GM12873 (cell line): ENCODE results near the gene CAMKK1.

Source experiments
- CTCF ChIP-seq: IDR thresholded peaks from 2 replicates; pipeline ENCODE4 v1.5.1; 2012; ENCODE audit warnings: low read depth, mild to moderate bottlenecking, moderate library complexity, low read length, control low read depth; ENCODE audit not compliant: insufficient read depth; ENCODE audit errors: missing control alignments

CAMKK1 gene

DNA sequence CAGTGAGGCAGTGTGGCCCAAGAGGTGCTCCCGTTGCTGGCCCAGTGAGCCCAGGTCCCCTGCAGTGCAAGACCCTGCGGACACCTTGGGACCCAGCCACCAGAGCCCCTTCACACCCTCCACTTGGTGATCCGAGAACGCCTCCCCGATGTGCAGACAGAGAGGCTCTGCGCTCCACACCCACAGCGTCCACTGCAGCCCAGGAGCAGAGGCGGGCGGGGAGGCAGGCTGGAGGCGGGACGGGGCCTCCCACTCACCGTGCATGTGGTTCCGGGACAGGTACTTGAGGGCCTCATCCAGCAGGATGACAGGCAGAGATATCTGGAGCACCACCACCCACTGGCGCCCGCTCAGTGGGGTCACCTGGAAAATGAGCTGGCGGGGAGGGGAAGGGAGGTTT is 35.6 kb upstream of the CAMKK1 start:
- TF ChIP-seq CTCF = no peak

DNA sequence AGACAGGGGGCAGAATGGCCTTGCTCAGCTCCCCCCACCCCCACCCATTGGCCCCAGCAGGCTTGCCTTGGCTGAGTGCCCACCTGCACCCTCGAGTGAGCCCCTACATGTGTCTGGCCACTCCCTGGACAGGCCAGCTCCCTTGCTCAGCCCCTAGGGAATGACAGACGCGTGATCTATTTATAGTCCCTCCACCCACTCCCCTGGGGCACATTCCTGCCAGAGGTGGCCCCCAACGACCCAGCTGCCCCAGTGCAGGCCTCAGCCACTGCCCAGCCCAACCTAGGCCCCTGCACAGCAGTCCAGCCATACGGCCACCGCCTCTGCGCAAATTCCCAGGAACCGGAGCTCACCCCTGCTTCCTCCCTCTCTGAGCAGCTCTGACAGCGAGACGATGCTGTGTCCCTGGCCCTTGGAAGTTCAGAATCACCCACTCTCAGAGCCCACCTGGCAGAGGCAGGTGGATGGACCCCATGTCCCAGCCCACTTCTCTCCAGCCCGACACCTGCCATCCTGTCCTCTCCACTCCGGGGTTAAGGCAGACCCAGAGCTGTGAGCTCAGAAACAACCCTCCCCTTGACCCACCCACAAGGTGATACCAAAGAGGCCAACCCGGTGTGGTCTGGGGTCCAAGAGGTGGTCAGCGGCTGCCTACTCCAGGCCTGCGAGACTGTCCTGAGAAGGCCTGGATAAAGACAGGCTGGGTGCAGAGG is 34.9 kb upstream of the CAMKK1 start:
- TF ChIP-seq CTCF = no peak

DNA sequence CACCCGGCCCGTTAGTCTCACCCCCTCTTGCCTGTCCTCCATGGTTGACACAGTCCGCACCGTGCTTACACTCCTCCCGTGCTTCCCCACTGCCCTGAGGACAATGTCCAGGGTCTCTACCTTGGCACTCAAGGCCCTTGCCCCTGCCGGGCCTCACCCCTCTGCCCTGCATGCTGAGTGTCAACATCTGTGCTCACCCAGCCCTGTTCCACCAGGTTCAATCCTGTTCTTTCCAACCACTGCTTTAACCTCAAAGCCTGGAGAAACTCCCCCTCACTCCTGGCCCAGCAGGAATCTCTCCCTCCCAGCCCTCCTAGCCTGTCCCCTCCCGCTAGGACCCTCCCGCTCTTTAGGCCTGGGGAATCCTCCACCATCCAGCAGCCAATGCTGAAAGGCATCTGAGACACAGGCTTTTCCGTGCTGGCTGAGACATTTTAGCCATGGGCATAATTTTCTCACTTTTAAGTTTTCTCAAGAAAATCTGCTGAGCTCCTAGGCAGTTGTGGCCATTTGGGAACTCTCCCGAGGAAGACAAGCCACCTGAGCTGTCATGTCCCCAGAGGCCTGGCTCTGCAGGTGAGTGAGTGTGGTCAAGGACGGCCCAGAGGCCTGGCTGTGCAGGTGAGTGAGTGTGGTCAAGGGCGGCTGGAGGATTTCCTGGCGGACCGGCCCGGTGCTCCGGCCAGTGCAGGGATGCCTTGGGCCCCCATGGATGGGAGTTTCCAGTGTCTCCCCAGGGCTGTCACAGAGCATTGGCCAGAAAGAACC is 34.2 kb upstream of the CAMKK1 start:
- no peak for TF ChIP-seq CTCF

DNA sequence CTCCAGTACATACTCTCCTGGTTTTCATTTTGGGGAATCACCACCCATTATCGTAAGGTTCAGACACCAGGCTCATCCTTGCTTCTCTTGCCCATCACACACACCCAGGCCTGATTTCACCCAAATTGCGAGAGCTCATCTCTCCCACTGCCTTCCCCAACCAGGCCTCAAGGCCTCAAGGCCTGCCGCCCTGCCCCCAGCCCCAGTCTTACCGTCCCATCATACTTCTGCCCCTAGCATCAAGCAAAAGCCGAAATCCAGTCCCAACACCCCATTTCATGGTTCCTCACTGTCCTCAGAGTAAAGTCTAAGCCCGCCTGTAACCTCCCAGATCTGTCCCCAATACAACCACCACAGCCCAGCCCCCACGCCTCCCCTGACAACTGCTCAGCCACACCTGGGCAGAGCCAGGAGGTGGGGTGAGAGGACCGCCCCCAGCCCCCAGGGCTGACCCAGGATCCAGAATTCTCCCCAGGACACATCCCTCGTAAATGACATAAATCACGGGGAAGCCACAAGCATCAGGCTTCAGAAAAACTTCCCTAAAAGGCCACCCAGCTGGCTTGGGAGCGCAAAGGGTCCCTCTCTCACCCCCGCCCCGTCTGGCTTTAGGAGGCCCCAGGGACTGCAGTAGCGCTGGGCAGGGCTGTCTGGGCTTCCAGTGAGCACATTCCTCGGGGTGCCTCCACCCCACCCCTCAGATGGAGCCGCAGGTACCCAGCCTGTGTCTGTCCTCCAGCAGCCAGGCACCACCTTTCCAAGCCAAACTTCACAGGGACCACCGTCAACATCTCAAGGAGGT is 33.0 kb upstream of the CAMKK1 start:
- no peak for TF ChIP-seq CTCF

DNA sequence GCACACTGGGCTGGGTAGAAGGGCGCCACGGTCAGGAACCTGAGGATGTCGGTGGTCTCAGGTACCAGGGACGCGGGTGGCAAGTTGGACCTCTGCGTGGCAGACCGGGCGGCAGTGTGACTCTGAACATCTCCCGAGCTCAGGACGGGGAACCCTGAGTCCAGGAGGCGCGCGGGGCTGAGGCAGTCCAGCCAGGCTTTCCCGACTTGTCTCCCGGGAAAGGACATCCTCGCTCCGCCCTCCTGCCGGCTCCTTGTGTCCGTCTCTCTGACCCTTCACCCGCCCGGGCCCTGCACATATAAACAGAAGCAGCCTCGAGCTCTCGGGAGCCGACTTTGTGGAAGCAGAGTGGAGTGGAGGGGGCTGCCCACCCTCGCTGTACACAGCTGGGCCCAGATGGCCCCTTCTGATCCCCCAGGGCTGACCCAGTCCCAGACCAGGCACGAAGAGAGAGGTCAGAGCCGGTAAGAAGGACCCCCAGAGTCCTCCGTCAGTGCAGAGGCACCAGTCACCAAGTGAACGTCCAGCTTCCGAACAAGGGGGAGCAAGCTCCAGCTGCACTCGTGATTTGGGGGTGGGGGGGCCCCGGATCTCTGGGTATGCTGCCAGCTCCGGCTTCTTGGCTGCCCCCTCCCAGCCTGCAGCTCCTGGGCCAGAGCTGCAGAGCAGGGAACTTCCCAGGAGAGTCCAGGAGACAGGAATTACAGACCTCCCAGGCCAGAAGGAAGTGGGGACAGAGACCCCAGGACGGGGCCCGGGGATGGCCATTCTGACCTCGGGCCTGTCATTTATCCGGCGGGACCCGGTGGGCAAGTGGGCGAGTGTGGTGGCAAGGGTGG is 31.9 kb upstream of the CAMKK1 start:
- no peak for TF ChIP-seq CTCF

- TF ChIP-seq CTCF = no peak
These were observed 30.8 kb upstream of the CAMKK1 start for GRCh38 chr17:3923466-3924190.
